Prostate gland (tissue), 2 donors: ENCODE data around the gene PRSS21. TPM values are rescaled to one million over a fixed set of nuclear protein-coding genes. Genes with fewer than 3 reads are reported as not detected.

Experiments used
- DNase-seq: peaks from one replicate; pipeline ENCODE4 v3.0.0-alpha.2; 2019; ENCODE audit warnings: low spot score
- H3K27ac ChIP-seq, 2 donors: fragments of 200-600 bp; sonication (generic); 2 replicates each; pipeline ENCODE4 v1.5.1; 2017 to 2019
- H3K27me3 ChIP-seq: fragments of 200-600 bp; sonication (generic); replicated peaks from 2 replicates; pipeline ENCODE4 v1.5.1; 2019; ENCODE audit not compliant: insufficient read depth
- H3K36me3 ChIP-seq, 2 donors: fragments of 200-600 bp; sonication (generic); 1 replicate in 1 of 2; 2 replicates in 1 of 2; pipeline versions ENCODE4 v1.5.1 to v1.8.1; 2017 to 2019
- H3K4me1 ChIP-seq: fragments of 200-600 bp; sonication (generic); replicated peaks from 2 replicates; pipeline ENCODE4 v1.5.1; 2019
- H3K4me3 ChIP-seq, 2 donors: fragments of 200-600 bp; sonication (generic); 2 replicates each; pipeline ENCODE4 v1.5.1; 2017 to 2019
- H3K9me3 ChIP-seq: fragments of 200-600 bp; sonication (generic); 2 replicates; pipeline ENCODE4 v1.5.1; 2017
- POLR2A ChIP-seq: fragments of 450-650 bp; IDR thresholded peaks from one replicate; pipeline ENCODE4 v1.6.1; 2016; ENCODE audit warnings: antibody characterized with exemption, mild to moderate bottlenecking
- POLR2AphosphoS5 ChIP-seq: sonication (generic); formaldehyde crosslinking; IDR thresholded peaks from one replicate; pipeline ENCODE4 v1.6.1; 2017; ENCODE audit warnings: antibody characterized with exemption
- WGBS: methylation state at CpG from one replicate; pipeline ENCODE4 v1.1.5; 2018; 5-methylcytosine and 5-hydroxymethylcytosine counted together
- intact Hi-C: fragments of 100-400 bp; cut with DNase I; formaldehyde crosslinking; loops from one replicate; pipeline ENCODE4 v1.14.2; 2022
- total RNA-seq, 2 donors: library from RNA; depleted of rRNA; stranded (reverse); fragments of >200 nt; gene quantifications; one replicate each; pipeline ENCODE4 v1.1.0, GENCODE V29; 2016
- TF ChIP-seq, protein P1 (sequence below), 4 experiments: fragments of 200-600 bp in 2 of 4; fragments of 450-650 bp in 2 of 4; sonication (generic) in 2 of 4; IDR thresholded peaks; 1 replicate in 3 of 4; 2 replicates in 1 of 4; pipeline ENCODE4 v1.5.1; 2016 to 2019; ENCODE audit warnings: antibody characterized with exemption in 4 of 4, mild to moderate bottlenecking in 2 of 4, moderate library complexity in 2 of 4

Gene PRSS21
- total RNA-seq, 2 donors from 2014 or later: 33.5 to 50.6 TPM

DNA sequence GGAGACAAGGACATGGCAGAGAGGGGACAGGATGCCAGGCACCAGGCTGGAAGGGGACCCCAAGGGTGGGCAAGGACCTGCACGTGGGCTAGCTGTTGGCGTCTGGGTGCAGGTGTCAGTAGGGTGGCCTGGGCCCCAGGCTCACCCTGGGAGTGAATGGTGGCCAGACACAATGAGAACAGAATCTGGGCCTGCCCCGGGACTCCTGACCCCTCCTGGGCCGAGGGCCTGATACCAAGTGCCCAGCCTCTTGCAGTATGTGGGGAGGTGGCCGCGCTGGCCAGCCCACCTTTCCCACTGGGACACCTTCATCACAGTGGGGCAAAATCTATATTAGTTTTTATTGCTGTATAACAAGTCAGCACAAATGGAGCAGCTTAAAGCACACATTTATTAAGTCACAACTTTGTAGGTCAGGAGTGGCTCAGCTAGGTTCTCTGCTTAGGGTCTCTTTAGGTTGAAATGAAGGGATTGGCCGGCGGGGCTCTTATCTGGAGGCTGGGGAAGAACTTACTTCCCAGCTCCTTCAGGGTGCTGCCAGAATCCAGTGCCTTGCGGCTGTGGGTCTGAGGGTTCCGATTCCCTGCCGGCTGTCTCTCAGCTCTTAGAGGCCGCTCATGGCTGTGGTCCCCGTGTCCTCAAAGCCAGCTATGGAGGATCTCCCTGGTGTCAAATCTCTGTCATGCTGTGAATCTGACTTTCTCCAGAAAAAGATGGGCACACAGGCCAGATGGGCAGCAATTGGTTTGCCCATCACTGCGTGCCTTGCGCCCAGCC lies 33.3 kb upstream of the PRSS21 start:
- intact Hi-C loops: no loop called here
- H3K4me1 ChIP-seq: no peaks in the 10 kb centered on the region
- H3K36me3 ChIP-seq: no peaks in the 10 kb centered on the region
- no peaks in the 10 kb centered on the region for H3K9me3 ChIP-seq
- TF ChIP-seq, protein P1, sequence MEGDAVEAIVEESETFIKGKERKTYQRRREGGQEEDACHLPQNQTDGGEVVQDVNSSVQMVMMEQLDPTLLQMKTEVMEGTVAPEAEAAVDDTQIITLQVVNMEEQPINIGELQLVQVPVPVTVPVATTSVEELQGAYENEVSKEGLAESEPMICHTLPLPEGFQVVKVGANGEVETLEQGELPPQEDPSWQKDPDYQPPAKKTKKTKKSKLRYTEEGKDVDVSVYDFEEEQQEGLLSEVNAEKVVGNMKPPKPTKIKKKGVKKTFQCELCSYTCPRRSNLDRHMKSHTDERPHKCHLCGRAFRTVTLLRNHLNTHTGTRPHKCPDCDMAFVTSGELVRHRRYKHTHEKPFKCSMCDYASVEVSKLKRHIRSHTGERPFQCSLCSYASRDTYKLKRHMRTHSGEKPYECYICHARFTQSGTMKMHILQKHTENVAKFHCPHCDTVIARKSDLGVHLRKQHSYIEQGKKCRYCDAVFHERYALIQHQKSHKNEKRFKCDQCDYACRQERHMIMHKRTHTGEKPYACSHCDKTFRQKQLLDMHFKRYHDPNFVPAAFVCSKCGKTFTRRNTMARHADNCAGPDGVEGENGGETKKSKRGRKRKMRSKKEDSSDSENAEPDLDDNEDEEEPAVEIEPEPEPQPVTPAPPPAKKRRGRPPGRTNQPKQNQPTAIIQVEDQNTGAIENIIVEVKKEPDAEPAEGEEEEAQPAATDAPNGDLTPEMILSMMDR (IDR thresholded peaks at IDR 0.05): no peak
- TF ChIP-seq POLR2AphosphoS5: no peak
- H3K27ac ChIP-seq: no peak overlapping the region
- DNase-seq: no peak
- H3K4me3 ChIP-seq: no peak overlapping the region
- no peaks in the 10 kb centered on the region for H3K27me3 ChIP-seq
- WGBS: 93% methylated on average over 15 of the region's 15 CpGs

- H3K36me3 ChIP-seq: no peaks in the 10 kb centered on the region
- no peaks in the 10 kb centered on the region for H3K4me1 ChIP-seq
- H3K27me3 ChIP-seq: no peaks in the 10 kb centered on the region
- H3K27ac ChIP-seq: no peak overlapping the region
- DNase-seq: no peak
- peak overlapping the region in 1 of 2 donors; percentile 26 for H3K4me3 ChIP-seq
- WGBS: 49% methylated on average over 15 of the region's 15 CpGs
- intact Hi-C loops: no loop called here
- no peak for TF ChIP-seq POLR2AphosphoS5
- TF ChIP-seq POLR2A: no peak
- TF ChIP-seq, protein P1 (IDR thresholded peaks at IDR 0.05): no peak
- no peaks in the 10 kb centered on the region for H3K9me3 ChIP-seq
These were observed 32.5 kb upstream of the PRSS21 start for GRCh38 chr16:2784358-2785100.

DNA sequence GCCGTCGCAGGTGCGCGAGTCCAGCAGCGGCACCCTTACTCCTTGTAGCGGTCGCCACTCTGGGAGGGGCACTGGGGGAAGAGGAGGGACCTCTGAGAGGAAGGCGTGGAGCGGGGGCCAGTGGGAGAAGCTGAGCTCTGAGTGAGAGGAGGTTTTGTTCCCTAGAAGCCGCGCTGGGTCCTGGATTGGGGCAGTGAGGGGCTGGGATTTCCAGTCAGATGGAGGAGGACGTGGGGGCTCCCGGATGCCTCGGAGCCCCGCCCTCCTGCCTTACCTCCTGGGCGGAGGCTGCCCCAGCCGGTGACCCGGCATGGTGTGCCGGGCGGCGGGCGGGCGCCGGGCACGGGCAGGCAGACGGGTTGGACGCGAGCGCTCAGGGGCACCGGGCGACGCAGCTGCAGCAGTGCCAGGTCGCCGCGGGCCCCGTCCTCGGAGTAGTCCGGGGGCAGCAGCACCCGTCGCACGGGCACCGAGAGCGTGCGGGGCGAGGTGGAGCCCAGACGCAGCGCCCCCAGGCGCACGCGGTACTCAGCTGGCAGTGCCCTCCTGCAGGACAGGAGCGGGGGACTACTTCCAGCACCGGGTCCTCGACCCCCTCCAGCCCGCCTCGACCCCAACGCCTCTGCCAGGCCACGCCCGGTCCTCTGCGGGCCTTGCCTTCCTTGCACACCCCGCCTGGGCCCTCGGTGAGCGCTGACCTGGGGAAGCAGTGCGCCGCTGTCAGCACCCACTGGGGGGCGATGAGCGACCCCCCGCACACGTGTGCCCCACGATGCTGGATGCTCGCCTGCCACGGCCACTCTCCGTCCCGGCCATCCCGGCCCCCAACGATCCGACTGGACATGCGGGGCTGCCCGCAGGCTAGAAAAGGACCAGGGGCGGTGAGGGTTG lies 31.7 kb upstream of the PRSS21 start:
- H3K27me3 ChIP-seq: no peaks in the 10 kb centered on the region
- H3K9me3 ChIP-seq: no peaks in the 10 kb centered on the region
- TF ChIP-seq POLR2AphosphoS5: no peak
- TF ChIP-seq, protein P1 (IDR thresholded peaks at IDR 0.05): peak in 1 of 4 experiments; percentile 4
- DNase-seq: no peak
- peak overlapping the region; percentile 15 to 26 for H3K4me3 ChIP-seq
- H3K27ac ChIP-seq: no peak overlapping the region
- intact Hi-C loops: no loop called here
- H3K36me3 ChIP-seq: no peaks in the 10 kb centered on the region
- 18% methylated on average over 39 of the region's 79 CpGs for WGBS
- no peaks in the 10 kb centered on the region for H3K4me1 ChIP-seq

DNA sequence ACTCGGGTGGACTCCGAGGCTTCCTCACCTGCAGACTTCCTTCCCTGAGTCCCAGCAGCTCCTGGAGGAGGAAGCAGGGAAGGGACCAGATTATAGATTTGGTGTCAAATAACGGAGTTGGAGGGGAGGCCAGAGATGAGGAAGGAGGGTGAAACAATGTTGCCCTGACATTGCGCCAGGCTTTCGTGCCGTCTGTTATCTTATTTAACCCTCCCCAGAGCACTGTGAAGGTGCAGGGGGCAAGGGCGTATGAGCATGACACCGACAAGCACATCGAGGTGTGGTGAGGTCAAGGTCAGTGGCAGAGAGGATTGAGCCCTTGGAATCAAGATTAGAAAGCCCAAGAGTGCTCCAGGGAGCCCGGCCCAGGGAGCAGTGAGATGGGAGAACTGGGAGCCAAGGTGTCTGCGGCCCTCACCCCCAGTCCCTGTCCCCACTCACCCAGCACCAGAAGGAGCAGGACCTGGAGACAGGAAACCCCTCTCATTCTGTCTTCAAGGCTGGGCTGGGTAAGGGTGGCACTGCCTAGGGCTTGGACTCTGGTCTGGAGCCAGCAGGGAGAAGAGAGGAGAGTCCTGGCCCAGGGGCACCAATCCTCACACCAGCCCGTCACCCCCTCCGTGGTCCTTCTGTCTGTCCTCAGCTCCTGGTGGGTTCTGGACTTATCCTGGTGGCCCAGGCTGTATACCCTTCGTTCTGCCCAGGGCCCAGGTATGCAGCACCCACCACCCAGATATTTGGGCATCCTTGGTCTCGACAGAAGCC lies 30.8 kb upstream of the PRSS21 start:
- TF ChIP-seq POLR2A (no peak), POLR2AphosphoS5 (no peak)
- TF ChIP-seq, protein P1 (IDR thresholded peaks at IDR 0.05): no peak
- Histone ChIP-seq H3K27me3 (no peaks in the 10 kb centered on the region), H3K27ac (no peak overlapping the region)

More for the DNA sequence above, 30.8 kb upstream of the PRSS21 start:
- intact Hi-C loops: no loop called here
- no peaks in the 10 kb centered on the region for H3K4me1 ChIP-seq
- WGBS: 63% methylated on average over 15 of the region's 15 CpGs
- H3K4me3 ChIP-seq: no peak overlapping the region
- no peaks in the 10 kb centered on the region for H3K36me3 ChIP-seq
- no peak for DNase-seq
- no peaks in the 10 kb centered on the region for H3K9me3 ChIP-seq
